Endodermal cell (in vitro differentiated cells): Measurements from ENCODE around the gene TKT. TPM values are rescaled to one million over a fixed set of nuclear protein-coding genes. Genes with fewer than 3 reads are reported as not detected.

Experiments
- DNase-seq: peaks from one replicate; pipeline ENCODE4 v3.0.0-alpha.2; 2017
- H3K27ac ChIP-seq: 2 replicates; pipeline ENCODE4 v1.5.1; 2013; ENCODE audit warnings: mild to moderate bottlenecking, low read depth, low read length, moderate library complexity
- H3K27me3 ChIP-seq: 2 replicates; pipeline ENCODE4 v1.6.1; 2013; ENCODE audit warnings: mild to moderate bottlenecking, low read length, moderate library complexity; ENCODE audit not compliant: insufficient read depth, control insufficient read depth, poor library complexity, severe bottlenecking
- H3K36me3 ChIP-seq: 2 replicates; pipeline ENCODE4 v1.7.0; 2013; ENCODE audit warnings: mild to moderate bottlenecking, low read length, moderate library complexity; ENCODE audit not compliant: control insufficient read depth, insufficient read depth
- H3K4me1 ChIP-seq: one replicate; pipeline ENCODE4 v1.7.0; 2013; ENCODE audit warnings: low read length; ENCODE audit not compliant: control insufficient read depth, insufficient read depth
- H3K4me3 ChIP-seq: 2 replicates; pipeline ENCODE4 v1.5.1; 2013; ENCODE audit warnings: mild to moderate bottlenecking, low read length, moderate library complexity
- H3K9ac ChIP-seq: 2 replicates; pipeline ENCODE4 v1.6.1; 2013; ENCODE audit warnings: mild to moderate bottlenecking, low read length, moderate library complexity; ENCODE audit not compliant: poor library complexity, severe bottlenecking; ENCODE audit errors: extremely low read depth
- H3K9me3 ChIP-seq: 2 replicates; pipeline ENCODE4 v1.6.1; 2013; ENCODE audit warnings: mild to moderate bottlenecking, low read length, moderate library complexity; ENCODE audit not compliant: control insufficient read depth
- H3K27ac Mint-ChIP-seq: 2 replicates; pipeline ENCODE4 v1.8.0; 2020; ENCODE audit warnings: mixed read lengths
- H3K27me3 Mint-ChIP-seq: 2 replicates; pipeline ENCODE4 v1.8.0; 2021; ENCODE audit warnings: mild to moderate bottlenecking, mixed read lengths; ENCODE audit not compliant: insufficient read depth
- H3K36me3 Mint-ChIP-seq: 2 replicates; pipeline ENCODE4 v1.8.0; 2020; ENCODE audit warnings: low read depth, mixed read lengths
- H3K4me1 Mint-ChIP-seq: 2 replicates; pipeline ENCODE4 v1.8.0; 2020; ENCODE audit warnings: mixed read lengths
- H3K4me3 Mint-ChIP-seq: 2 replicates; pipeline ENCODE4 v1.8.0; 2020; ENCODE audit warnings: mild to moderate bottlenecking, moderate library complexity, mixed read lengths
- H3K9me3 Mint-ChIP-seq: 2 replicates; pipeline ENCODE4 v1.8.0; 2020; ENCODE audit warnings: mild to moderate bottlenecking, mixed read lengths
- WGBS, 2 experiments: methylation state at CpG; one replicate each; pipeline versions ENCODE4 v1.1.5 to v1.1.7; 2013; ENCODE audit warnings: missing lambda C conversion rate in 2 of 2, mixed read lengths in 1 of 2; ENCODE audit not compliant: insufficient coverage in 1 of 2, insufficient read length in 1 of 2; 5-methylcytosine and 5-hydroxymethylcytosine counted together
- total RNA-seq, 2 donors: library from RNA; stranded (reverse); fragmentation: NEBNext Ultra II Directional in 1 of 2; extraction: Animal tissue kit (Norgen Biotek cat#: 25700) in 1 of 2; gene quantifications; 2 replicates in 1 of 2; 3 replicates in 1 of 2; pipeline ENCODE4 v1.2.1, GENCODE V29; 2021
- TF ChIP-seq, protein P1 (sequence below): fragments of 200-600 bp; sonication (generic); conservative IDR thresholded peaks from 2 replicates; pipeline ENCODE4 v1.5.0; 2021; ENCODE audit warnings: antibody characterized with exemption, mild to moderate bottlenecking

TKT gene
- total RNA-seq, 2 donors from 2014 or later: 373 to 472 TPM

DNA sequence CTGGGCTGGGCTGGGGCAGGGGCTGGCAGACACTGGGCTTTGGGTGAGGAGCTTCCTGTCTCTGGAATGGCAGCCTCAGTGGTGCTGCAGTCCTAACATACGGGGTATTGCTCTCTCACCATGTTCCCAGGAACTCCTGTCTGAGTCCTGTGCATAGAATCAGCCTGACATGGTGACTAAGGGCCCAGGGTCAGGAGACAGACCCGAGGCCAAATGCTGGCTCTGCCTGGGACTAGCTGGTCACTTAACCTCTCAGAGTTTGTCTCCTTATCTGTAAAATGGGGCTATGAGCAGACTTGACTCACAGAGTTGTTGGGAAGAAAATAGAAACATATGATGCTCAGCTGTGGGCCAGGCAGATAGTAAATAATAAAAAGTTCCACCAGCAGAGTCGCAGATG is 66.5 kb downstream of the TKT start:
- Mint-ChIP-seq H3K27ac (no peak overlapping the region), H3K36me3 (peaks cover 41% of the 10 kb centered on the region), H3K4me1 (no peaks in the 10 kb centered on the region), H3K4me3 (no peak overlapping the region), H3K27me3 (no peaks in the 10 kb centered on the region), H3K9me3 (no peaks in the 10 kb centered on the region)
- Histone ChIP-seq H3K9me3 (no peaks in the 10 kb centered on the region), H3K27ac (no peak overlapping the region), H3K4me1 (no peaks in the 10 kb centered on the region), H3K9ac (no peak overlapping the region), H3K4me3 (no peak overlapping the region), H3K36me3 (peaks cover 17% of the 10 kb centered on the region), H3K27me3 (no peaks in the 10 kb centered on the region)
- DNase-seq: no peak
- WGBS, 2 experiments: 80 to 90% methylated on average over 3 of the region's 3 CpGs
- TF ChIP-seq, protein P1, sequence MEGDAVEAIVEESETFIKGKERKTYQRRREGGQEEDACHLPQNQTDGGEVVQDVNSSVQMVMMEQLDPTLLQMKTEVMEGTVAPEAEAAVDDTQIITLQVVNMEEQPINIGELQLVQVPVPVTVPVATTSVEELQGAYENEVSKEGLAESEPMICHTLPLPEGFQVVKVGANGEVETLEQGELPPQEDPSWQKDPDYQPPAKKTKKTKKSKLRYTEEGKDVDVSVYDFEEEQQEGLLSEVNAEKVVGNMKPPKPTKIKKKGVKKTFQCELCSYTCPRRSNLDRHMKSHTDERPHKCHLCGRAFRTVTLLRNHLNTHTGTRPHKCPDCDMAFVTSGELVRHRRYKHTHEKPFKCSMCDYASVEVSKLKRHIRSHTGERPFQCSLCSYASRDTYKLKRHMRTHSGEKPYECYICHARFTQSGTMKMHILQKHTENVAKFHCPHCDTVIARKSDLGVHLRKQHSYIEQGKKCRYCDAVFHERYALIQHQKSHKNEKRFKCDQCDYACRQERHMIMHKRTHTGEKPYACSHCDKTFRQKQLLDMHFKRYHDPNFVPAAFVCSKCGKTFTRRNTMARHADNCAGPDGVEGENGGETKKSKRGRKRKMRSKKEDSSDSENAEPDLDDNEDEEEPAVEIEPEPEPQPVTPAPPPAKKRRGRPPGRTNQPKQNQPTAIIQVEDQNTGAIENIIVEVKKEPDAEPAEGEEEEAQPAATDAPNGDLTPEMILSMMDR: no peak

DNA sequence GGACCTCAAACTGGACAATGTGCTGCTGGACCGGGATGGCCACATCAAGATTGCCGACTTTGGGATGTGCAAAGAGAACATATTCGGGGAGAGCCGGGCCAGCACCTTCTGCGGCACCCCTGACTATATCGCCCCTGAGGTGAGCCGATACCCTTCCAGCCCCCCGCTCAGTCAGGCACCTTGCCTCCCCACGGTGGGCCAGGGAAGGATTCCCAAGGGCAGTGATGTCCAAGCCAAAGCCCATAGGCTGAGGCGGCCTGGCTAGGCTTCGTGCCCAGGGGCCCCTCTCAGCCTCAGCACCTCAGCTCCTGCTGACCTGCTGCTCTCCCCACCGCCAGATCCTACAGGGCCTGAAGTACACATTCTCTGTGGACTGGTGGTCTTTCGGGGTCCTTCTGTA is 67.1 kb downstream of the TKT start:
- Histone ChIP-seq H3K9me3 (no peaks in the 10 kb centered on the region), H3K27me3 (no peaks in the 10 kb centered on the region), H3K36me3 (peaks cover 17% of the 10 kb centered on the region), H3K4me1 (no peaks in the 10 kb centered on the region), H3K9ac (no peak overlapping the region), H3K27ac (no peak overlapping the region), H3K4me3 (no peak overlapping the region)
- Mint-ChIP-seq H3K4me3 (no peak overlapping the region), H3K36me3 (peaks cover 44% of the 10 kb centered on the region), H3K27ac (no peak overlapping the region), H3K9me3 (no peaks in the 10 kb centered on the region), H3K4me1 (no peaks in the 10 kb centered on the region), H3K27me3 (no peaks in the 10 kb centered on the region)
- DNase-seq: no peak
- WGBS, 2 experiments: 91 to 97% methylated on average over 7 to 13 of the region's 13 CpGs
- TF ChIP-seq, protein P1: no peak

DNA sequence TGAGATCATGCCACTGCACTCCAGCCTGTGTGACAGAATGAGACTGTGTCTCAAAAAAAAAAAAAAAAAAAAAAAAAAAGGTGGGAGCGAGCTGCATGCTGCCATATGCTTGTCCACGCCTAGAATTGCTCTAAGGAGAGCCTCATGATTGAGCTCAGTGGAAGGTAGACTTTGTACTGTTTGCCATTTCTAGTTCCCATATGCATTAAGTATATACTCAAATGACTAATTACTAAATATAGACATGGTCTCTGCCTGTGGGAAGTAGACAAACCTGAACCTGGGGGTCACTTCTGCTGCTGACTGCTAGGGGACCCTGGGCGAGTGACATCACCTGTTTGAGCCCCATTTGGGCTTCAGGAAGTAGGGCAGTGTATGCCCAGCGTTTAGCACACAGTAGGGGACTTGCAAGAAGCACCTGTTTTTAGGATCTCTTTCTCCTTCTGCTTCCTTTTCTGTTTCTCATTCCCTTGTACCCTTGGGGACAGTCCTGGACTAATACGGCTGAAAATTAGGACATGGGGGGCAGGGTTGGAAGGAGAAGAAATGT is 67.6 kb downstream of the TKT start:
- no peak overlapping the region for H3K27ac ChIP-seq
- H3K4me1 Mint-ChIP-seq: no peaks in the 10 kb centered on the region
- no peaks in the 10 kb centered on the region for H3K9me3 Mint-ChIP-seq
- no peaks in the 10 kb centered on the region for H3K27me3 Mint-ChIP-seq
- WGBS, 2 experiments: 81 to 83% methylated on average over 2 to 5 of the region's 5 CpGs
- no peak for DNase-seq
- no peaks in the 10 kb centered on the region for H3K27me3 ChIP-seq
- no peak overlapping the region for H3K9ac ChIP-seq
- no peak overlapping the region for H3K27ac Mint-ChIP-seq
- H3K4me3 ChIP-seq: no peak overlapping the region
- H3K36me3 ChIP-seq: peaks cover 20% of the 10 kb centered on the region
- H3K4me1 ChIP-seq: no peaks in the 10 kb centered on the region
- peaks cover 49% of the 10 kb centered on the region for H3K36me3 Mint-ChIP-seq
- H3K9me3 ChIP-seq: no peaks in the 10 kb centered on the region
- TF ChIP-seq, protein P1: no peak
- H3K4me3 Mint-ChIP-seq: no peak overlapping the region
